Hepatocyte (in vitro differentiated cells): ENCODE results near the gene GOLGA8Q.
"Not testable (repeated sequence)": the region's sequence is repeated elsewhere in the genome, so short reads cannot be mapped to it uniquely, and the experiment has no call there.

Source experiments
- EZH2phosphoT487 ChIP-seq: fragments of 200-600 bp; sonication (generic); IDR thresholded peaks from one replicate; pipeline ENCODE4 v1.6.1; 2018; ENCODE audit warnings: antibody characterized with exemption, mild to moderate bottlenecking, low read depth, moderate library complexity; ENCODE audit not compliant: unreplicated experiment, severe bottlenecking
- TF ChIP-seq, protein P1 (sequence below): fragments of 200-600 bp; sonication (generic); IDR thresholded peaks from 2 replicates; pipeline ENCODE4 v1.5.1; 2016; ENCODE audit warnings: antibody characterized with exemption, mild to moderate bottlenecking; ENCODE audit not compliant: poor library complexity

DNA sequence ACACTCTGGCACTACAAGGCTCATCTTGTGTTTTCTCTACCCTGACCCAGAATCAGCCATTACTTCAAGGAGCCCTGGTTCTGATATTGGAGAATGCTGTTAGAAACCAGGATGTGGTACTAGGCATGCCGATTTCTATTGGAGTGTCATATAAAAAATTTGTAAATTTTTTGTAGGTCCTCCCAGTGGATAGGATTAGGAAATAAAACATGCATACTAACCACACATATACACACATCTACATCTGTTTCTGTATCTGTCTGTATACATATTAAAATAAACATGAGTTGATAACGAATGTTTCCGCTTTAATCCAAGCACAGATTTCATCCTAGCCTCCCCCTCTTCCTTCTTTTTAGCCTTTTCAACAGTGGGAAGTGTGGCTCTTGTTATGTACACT lies 22.8 kb upstream of the GOLGA8Q start:
- TF ChIP-seq, protein P1, sequence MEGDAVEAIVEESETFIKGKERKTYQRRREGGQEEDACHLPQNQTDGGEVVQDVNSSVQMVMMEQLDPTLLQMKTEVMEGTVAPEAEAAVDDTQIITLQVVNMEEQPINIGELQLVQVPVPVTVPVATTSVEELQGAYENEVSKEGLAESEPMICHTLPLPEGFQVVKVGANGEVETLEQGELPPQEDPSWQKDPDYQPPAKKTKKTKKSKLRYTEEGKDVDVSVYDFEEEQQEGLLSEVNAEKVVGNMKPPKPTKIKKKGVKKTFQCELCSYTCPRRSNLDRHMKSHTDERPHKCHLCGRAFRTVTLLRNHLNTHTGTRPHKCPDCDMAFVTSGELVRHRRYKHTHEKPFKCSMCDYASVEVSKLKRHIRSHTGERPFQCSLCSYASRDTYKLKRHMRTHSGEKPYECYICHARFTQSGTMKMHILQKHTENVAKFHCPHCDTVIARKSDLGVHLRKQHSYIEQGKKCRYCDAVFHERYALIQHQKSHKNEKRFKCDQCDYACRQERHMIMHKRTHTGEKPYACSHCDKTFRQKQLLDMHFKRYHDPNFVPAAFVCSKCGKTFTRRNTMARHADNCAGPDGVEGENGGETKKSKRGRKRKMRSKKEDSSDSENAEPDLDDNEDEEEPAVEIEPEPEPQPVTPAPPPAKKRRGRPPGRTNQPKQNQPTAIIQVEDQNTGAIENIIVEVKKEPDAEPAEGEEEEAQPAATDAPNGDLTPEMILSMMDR, result not testable (repeated sequence)
- TF ChIP-seq EZH2phosphoT487, result not testable (repeated sequence)
